T-helper 1 cell (primary cell): ENCODE data around the gene LRRC15.

Source experiments
- DNase-seq, 5 donors: peaks; one replicate each; pipeline ENCODE4 v3.0.0-alpha.2; 2012 to 2020

The LRRC15 gene

GRCh38 chr3:194315088-194315964 lies 54.2 kb downstream of the LRRC15 start:
- peak; percentile 54 to 89 (median 72) for DNase-seq

DNA sequence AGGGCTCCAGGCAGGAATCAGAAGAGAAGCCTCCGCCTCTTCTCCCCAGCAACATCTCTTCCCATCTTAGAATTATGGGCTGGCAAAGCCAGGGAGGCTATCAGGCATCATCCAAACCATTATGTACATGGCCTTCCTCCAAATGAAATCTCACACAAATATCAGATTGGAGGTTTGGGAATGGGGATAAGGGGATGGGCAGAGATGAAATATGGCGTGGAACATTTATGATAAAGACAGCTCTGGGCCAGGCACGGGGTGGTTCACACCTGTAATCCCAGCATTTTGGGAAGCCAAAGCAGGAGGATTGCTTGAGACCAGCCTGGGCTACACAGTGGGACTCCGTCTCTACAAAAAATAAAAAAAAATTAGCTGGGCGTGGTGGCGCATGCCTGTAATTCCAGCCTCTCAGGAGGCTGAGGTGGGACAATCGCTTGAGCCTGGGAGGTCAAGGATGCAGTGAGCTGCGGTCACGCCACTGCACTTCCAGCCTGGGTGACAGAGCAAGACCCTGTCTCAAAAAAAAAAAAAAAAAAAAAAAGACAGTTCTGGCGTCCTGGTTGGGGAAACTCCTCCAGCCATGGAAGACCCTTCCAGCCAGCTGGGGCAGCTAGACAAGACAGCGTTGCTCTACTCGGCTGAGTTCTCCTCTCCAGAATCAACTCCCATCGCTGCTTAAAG lies 55.0 kb downstream of the LRRC15 start:
- DNase-seq: no peak

DNA sequence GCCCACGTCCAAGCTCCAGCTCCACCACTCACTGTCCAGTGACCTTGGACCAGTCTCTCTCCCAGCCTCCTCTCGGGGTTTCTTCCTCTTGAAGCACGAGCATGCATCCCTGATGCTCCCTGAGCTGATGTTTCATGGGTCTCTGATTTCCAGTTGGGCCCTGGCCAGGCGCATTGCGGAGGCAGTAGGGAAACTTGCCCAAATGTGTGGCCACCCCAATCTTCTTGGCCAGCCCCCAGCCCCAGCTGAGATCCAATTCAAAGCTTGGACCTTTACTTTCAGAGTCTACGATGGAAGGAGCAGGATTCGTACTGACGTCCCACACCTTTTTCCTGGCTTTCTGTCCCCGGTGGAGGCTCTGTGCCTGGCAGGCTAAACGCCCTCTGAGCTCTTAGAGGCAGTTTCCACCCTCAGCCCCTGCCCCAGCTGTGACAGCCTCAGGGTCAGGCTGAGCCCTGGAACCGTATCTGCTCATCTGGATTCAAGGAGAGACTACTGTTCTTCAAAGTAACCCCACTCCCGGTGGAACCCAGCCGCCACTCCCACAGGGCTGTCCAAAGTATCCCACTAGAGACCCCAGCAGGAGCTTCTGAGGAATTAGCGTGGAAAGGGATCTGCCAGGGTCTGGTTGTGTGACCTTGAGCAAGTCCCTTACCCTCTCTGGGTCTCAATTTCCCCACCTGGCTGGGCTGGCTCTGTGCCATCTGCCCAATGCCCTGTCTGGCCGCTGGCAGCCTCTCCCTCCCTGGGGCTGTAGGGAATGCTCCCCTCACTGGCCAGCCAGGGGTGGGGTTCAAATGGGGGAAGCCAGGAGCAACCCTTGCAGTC lies 55.8 kb downstream of the LRRC15 start:
- no peak for DNase-seq

DNA sequence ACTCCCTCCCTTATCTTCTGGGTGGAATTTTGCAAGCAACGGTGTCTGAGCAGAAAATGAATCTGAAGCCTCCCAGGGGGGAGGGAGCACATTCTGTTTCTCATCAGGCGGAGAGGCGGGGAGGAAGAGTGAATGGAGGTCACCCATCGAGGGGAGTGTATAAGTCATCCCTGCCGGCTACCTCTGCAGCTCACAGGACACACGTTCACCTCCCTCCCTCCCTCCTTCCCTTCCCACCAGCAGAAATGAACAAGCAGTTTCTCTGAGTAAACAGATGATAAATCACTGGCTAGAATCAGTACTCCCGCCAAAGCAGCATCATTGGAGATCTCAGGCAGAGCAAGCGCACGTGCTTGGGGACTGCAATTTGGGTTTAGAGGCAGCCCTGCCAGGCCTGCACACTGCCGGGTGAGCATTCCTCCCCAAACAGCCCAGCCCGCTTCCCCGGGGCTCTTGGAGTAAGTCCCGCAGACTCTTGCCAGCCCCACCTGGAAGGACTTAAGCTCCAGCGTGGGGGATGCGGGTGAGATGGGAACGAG lies 56.7 kb downstream of the LRRC15 start:
- DNase-seq: no peak

- DNase-seq: no peak
These were observed 57.3 kb downstream of the LRRC15 start for GRCh38 chr3:194312186-194312742.

- no peak for DNase-seq
These were observed 58.5 kb downstream of the LRRC15 start for GRCh38 chr3:194311000-194311399.

DNA sequence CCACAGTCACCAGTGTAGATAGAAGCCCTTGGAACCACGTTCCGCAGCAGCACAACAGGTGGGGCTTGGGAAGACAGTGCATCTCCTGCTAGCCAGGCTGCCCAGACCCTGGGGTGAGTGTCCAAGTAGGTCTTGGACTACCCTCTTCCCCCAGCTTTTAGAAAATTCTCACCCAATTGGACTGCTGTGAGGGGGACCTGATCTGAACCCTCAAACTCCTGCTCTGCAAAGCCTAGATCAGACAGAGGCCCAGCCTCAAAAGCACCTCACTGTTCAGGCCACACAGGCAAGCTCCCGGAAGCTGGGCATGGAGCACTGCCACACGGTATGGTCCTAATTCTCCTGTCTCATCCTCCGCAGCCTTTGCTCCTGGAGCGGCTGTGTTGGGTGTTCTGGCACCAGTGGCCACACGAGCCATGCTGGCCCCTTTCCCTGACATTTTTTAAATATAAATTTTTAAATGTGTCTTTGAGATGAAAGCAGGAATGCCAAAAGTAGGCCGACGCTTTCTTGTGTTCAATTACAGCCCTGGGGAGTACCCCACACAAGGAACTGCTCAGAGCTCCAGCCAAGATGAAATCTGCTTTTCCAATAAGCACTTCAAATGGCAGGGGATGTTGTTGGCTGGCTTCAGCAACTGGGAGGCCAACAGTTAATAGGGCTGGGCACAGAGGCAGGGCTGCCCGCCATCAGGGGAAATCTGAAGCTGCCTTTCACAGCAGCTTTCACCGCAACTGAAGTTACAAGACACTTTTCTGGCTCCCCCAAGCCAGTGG lies 59.3 kb downstream of the LRRC15 start:
- DNase-seq: no peak

- no peak for DNase-seq
These were observed 60.7 kb downstream of the LRRC15 start for GRCh38 chr3:194308601-194309449.

DNA sequence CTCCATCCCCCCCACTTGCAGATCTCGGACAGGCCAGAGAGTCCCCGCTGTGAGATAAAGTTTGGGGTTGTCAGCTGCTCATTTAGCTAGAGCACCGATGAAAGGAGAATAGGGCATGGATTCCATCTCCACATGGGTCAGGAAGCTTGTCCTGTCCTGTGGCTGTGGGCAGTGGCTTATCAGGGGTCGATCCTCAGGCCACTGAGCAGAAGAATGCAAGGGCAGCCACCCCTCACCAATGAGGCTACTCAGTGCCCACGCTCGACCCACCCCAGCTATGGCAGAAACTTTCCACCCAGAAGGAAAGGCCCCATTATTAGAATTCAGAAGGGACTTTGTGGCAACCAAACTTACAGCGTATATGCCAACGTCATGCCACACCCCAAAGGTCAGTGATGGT lies 61.7 kb downstream of the LRRC15 start:
- no peak for DNase-seq

GRCh38 chr3:194306771-194307640 lies 62.5 kb downstream of the LRRC15 start:
- DNase-seq: peak in 1 of 5 donors; percentile 94

GRCh38 chr3:194306109-194306686 lies 63.3 kb downstream of the LRRC15 start:
- peak in 2 of 5 donors; percentile 22 to 98 for DNase-seq

GRCh38 chr3:194305356-194306108 lies 64.0 kb downstream of the LRRC15 start:
- no peak for DNase-seq
